Karpas-422 (cell line): ENCODE data around the gene TRAPPC5. TPM values are rescaled to one million over a fixed set of nuclear protein-coding genes. Genes with fewer than 3 reads are reported as not detected.

ENCODE experiments used
- DNase-seq: peaks from one replicate; pipeline ENCODE4 v3.0.0-alpha.2; 2015
- H2AFZ ChIP-seq: fragments of 200-600 bp; sonication (generic); 2 replicates; pipeline ENCODE4 v1.6.1; 2014; ENCODE audit warnings: antibody characterized with exemption, low read length, mixed read lengths
- H3K27ac ChIP-seq: fragments of 200-600 bp; sonication (generic); 2 replicates; pipeline ENCODE4 v1.5.1; 2014; ENCODE audit warnings: mild to moderate bottlenecking, low read length, moderate library complexity
- H3K27me3 ChIP-seq: fragments of 200-600 bp; sonication (generic); 2 replicates; pipeline ENCODE4 v1.6.1; 2014; ENCODE audit warnings: low read length, mixed read lengths
- H3K36me3 ChIP-seq: fragments of 200-600 bp; sonication (generic); 2 replicates; pipeline ENCODE4 v1.6.1; 2014; ENCODE audit warnings: low read length, mixed read lengths; ENCODE audit not compliant: insufficient read depth
- H3K4me1 ChIP-seq: fragments of 200-600 bp; sonication (generic); 2 replicates; pipeline ENCODE4 v1.6.1; 2014; ENCODE audit warnings: mild to moderate bottlenecking, low read length, mixed read lengths
- H3K4me2 ChIP-seq: fragments of 200-600 bp; sonication (generic); 2 replicates; pipeline ENCODE4 v1.6.1; 2014; ENCODE audit warnings: low read length, low read depth, mild to moderate bottlenecking; ENCODE audit not compliant: poor library complexity, severe bottlenecking
- H3K4me3 ChIP-seq: fragments of 200-600 bp; sonication (generic); 2 replicates; pipeline ENCODE4 v1.5.1; 2014; ENCODE audit warnings: mild to moderate bottlenecking, antibody characterized with exemption, low read length, mixed read lengths
- H3K79me2 ChIP-seq: fragments of 200-600 bp; sonication (generic); 2 replicates; pipeline ENCODE4 v1.6.1; 2014; ENCODE audit warnings: mild to moderate bottlenecking, low read length, mixed read lengths
- H3K9ac ChIP-seq: fragments of 200-600 bp; sonication (generic); 2 replicates; pipeline ENCODE4 v1.6.0; 2014; ENCODE audit warnings: low read length
- H3K9me2 ChIP-seq: fragments of 200-600 bp; sonication (generic), shearing (Covaris generic); replicated peaks from 2 replicates; pipeline ENCODE4 v1.6.0; 2014; ENCODE audit warnings: mild to moderate bottlenecking, low read length, moderate library complexity; ENCODE audit not compliant: insufficient read depth
- H3K9me3 ChIP-seq: fragments of 300-700, 200-600 bp; sonication (generic); 2 replicates; pipeline ENCODE4 v1.6.1; 2014; ENCODE audit warnings: low read length, mixed read lengths
- H4K20me1 ChIP-seq: fragments of 200-600 bp; sonication (generic); 2 replicates; pipeline ENCODE4 v1.6.1; 2014; ENCODE audit warnings: mild to moderate bottlenecking, antibody characterized with exemption, low read length, low read depth; ENCODE audit not compliant: insufficient read depth
- total RNA-seq: library from RNA; depleted of rRNA; stranded (reverse); fragments of >200 nt; shearing (Covaris generic); gene quantifications from 2 replicates; pipeline ENCODE4 v1.2.3, GENCODE V29; 2014; ENCODE audit warnings: low replicate concordance

The TRAPPC5 gene
- total RNA-seq, 1 experiment from 2014 or later: 52.1 TPM

DNA sequence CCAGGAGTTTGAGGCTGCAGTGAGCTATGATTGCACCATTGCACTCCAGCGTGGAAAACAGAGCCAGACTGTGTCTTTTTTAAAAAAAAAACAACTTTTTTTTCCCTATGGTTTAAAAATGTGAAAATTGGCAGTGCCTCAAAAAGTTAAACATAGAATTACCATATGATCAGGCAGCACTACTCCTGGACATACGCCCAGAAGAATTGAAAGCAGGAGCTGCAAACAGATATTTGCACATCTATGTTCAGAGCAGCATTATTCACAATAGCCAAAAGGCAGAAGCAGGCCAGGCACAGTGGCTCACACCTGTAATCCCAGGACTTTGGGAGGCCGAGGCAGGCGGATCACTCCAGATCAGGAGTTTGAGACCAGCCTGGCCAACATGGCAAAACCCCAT is 15.6 kb upstream of the TRAPPC5 start:
- H3K27ac ChIP-seq: no peak overlapping the region
- no peaks in the 10 kb centered on the region for H3K36me3 ChIP-seq
- no peak overlapping the region for H3K4me3 ChIP-seq
- H3K4me2 ChIP-seq: no peak overlapping the region
- H3K27me3 ChIP-seq: no peaks in the 10 kb centered on the region
- H4K20me1 ChIP-seq: no peaks in the 10 kb centered on the region
- H3K9me2 ChIP-seq: no peaks in the 10 kb centered on the region
- no peaks in the 10 kb centered on the region for H3K4me1 ChIP-seq
- H2AFZ ChIP-seq: no peak overlapping the region
- H3K9ac ChIP-seq: no peak overlapping the region
- H3K9me3 ChIP-seq: no peaks in the 10 kb centered on the region
- no peak for DNase-seq
- H3K79me2 ChIP-seq: no peaks in the 10 kb centered on the region

- no peaks in the 10 kb centered on the region for H3K79me2 ChIP-seq
- H3K4me2 ChIP-seq: no peak within 1 kb of the TSS
- H3K36me3 ChIP-seq: no peaks in the 10 kb centered on the region
- no peaks in the 10 kb centered on the region for H3K9me2 ChIP-seq
- H4K20me1 ChIP-seq: no peaks in the 10 kb centered on the region
- H3K4me1 ChIP-seq: no peaks in the 10 kb centered on the region
- no peak within 1 kb of the TSS for H3K4me3 ChIP-seq
- H3K9me3 ChIP-seq: no peaks in the 10 kb centered on the region
- no peaks in the 10 kb centered on the region for H3K27me3 ChIP-seq
- H3K27ac ChIP-seq: no peak within 1 kb of the TSS
- no peak for DNase-seq
- H2AFZ ChIP-seq: no peak within 1 kb of the TSS
- no peak within 1 kb of the TSS for H3K9ac ChIP-seq
Observed at GRCh38 chr19:7668842-7669241, 11.8 kb upstream of the TRAPPC5 start, which contains the start of gene RETN. Gene RETN (plus strand): TSS chr19:7669049. CDS start chr19:7669327, 278 bp downstream.

DNA sequence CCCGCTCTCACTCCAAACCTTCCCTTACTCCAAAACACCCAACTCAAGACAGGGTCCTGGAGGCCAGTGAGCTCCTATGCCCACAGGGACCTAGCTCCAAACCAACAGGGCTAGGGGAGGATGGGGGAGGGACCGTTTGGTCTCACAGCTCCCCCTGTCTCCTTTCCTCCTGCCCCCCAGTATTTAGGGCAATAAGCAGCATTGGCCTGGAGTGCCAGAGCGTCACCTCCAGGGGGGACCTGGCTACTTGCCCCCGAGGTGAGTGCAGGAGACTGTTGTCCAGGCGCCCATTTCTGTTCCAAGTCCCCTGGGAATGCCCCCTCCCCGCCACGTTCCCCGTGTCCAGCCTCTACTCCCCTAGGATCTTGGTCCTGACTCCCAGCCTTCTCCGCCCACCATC is 11.0 kb upstream of the TRAPPC5 start:
- Histone ChIP-seq H3K4me3 (no peak overlapping the region), H3K9me2 (no peaks in the 10 kb centered on the region), H4K20me1 (no peaks in the 10 kb centered on the region), H3K79me2 (no peaks in the 10 kb centered on the region), H3K36me3 (no peaks in the 10 kb centered on the region), H2AFZ (no peak overlapping the region), H3K27ac (no peak overlapping the region), H3K9me3 (no peaks in the 10 kb centered on the region), H3K9ac (no peak overlapping the region), H3K4me1 (no peaks in the 10 kb centered on the region), H3K4me2 (no peak overlapping the region), H3K27me3 (no peaks in the 10 kb centered on the region)
- DNase-seq: no peak

- Histone ChIP-seq H3K4me1 (no peaks in the 10 kb centered on the region), H3K79me2 (no peaks in the 10 kb centered on the region), H3K36me3 (no peaks in the 10 kb centered on the region), H3K4me2 (no peak overlapping the region), H3K27me3 (no peaks in the 10 kb centered on the region), H3K27ac (no peak overlapping the region), H3K9ac (no peak overlapping the region), H4K20me1 (no peaks in the 10 kb centered on the region), H2AFZ (no peak overlapping the region), H3K4me3 (no peak overlapping the region), H3K9me3 (no peaks in the 10 kb centered on the region), H3K9me2 (no peaks in the 10 kb centered on the region)
- no peak for DNase-seq
Observed at GRCh38 chr19:7670150-7670783, 10.4 kb upstream of the TRAPPC5 start.

DNA sequence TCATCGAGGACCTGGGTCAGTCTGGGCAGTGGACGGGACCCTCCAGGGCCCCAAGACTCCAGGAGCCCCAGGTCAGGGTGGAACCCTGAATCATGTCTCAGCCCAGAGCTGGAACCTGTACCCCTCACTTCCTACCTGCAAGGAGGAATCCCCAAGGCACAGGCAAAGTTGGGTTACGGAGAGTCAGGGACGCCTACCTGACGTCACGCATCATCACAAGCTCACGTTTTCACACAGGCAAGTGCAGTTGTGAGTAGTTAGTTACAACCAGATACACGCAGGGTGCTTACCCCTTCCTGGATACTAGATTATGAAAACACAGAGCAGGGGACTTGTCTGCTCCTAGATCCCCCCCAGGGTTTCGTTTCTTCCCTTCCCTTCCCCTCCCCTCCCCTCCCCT is 9.8 kb upstream of the TRAPPC5 start:
- no peak overlapping the region for H3K4me2 ChIP-seq

DNA sequence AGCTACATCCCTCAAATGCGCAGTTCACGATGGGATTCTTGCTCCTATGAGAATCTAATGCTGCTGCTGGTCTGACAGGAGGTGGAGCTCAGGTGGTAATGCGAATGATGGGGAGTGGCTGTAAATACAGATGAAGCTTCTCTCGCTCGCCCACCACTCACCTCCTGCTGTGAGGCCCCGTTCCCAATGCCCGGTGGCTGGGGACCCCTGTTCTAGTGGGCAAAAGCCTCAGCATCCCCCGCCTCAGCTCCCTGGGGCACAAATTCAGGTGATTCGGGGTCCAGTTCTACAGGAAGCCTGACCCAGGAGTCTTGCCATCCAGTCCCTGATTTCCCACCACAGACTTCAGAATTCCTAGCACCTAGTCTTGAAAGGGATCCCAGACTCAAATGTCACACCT is 8.1 kb upstream of the TRAPPC5 start:
- DNase-seq: no peak
- Histone ChIP-seq H3K9me2 (no peaks in the 10 kb centered on the region), H3K4me3 (no peak overlapping the region), H3K79me2 (no peaks in the 10 kb centered on the region), H2AFZ (no peak overlapping the region), H3K9ac (no peak overlapping the region), H3K4me2 (no peak overlapping the region), H3K27ac (no peak overlapping the region), H3K4me1 (peaks cover 4% of the 10 kb centered on the region), H3K36me3 (no peaks in the 10 kb centered on the region), H4K20me1 (no peaks in the 10 kb centered on the region), H3K27me3 (no peaks in the 10 kb centered on the region), H3K9me3 (no peaks in the 10 kb centered on the region)

More for the DNA sequence above, 9.8 kb upstream of the TRAPPC5 start:
- no peak overlapping the region for H3K4me3 ChIP-seq
- no peaks in the 10 kb centered on the region for H3K4me1 ChIP-seq
- no peak for DNase-seq
- H3K79me2 ChIP-seq: no peaks in the 10 kb centered on the region
- no peak overlapping the region for H2AFZ ChIP-seq
- H3K36me3 ChIP-seq: no peaks in the 10 kb centered on the region
- no peaks in the 10 kb centered on the region for H3K27me3 ChIP-seq
- H4K20me1 ChIP-seq: no peaks in the 10 kb centered on the region
- no peaks in the 10 kb centered on the region for H3K9me2 ChIP-seq
- H3K27ac ChIP-seq: no peak overlapping the region
- no peaks in the 10 kb centered on the region for H3K9me3 ChIP-seq
- H3K9ac ChIP-seq: no peak overlapping the region

GRCh38 chr19:7674010-7675005 is 6.3 kb upstream of the TRAPPC5 start:
- Histone ChIP-seq H3K36me3 (no peaks in the 10 kb centered on the region), H3K9ac (no peak overlapping the region), H3K9me3 (no peaks in the 10 kb centered on the region), H3K4me1 (peaks cover 7% of the 10 kb centered on the region), H3K79me2 (no peaks in the 10 kb centered on the region), H3K9me2 (no peaks in the 10 kb centered on the region), H3K4me3 (no peak overlapping the region), H4K20me1 (no peaks in the 10 kb centered on the region), H3K27ac (no peak overlapping the region), H3K4me2 (no peak overlapping the region), H2AFZ (no peak overlapping the region), H3K27me3 (no peaks in the 10 kb centered on the region)
- DNase-seq: peak; percentile 89

DNA sequence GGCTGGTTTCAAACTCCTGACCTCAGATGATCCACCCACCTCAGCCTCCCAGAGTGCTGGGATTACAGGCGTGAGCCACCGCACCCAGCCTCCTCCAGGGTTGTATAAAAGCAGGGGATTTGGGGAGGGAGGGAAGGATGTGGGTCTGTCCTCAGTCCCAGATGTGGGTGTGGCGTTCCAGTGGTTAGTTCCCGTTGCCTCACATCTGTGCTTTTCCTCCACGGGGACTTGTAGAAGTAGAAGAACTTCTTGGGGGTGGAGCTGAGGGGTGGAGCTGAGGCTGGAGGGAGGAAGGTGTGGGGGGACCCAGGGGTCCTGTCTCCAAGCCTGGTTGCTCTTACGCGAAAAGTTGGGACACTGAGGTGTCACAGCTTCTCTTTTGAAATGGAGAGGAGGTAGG is 4.3 kb upstream of the TRAPPC5 start:
- no peaks in the 10 kb centered on the region for H3K27me3 ChIP-seq
- no peak overlapping the region for H3K4me2 ChIP-seq
- no peaks in the 10 kb centered on the region for H3K9me3 ChIP-seq
- no peaks in the 10 kb centered on the region for H3K9me2 ChIP-seq
- H2AFZ ChIP-seq: no peak overlapping the region
- peaks cover 12% of the 10 kb centered on the region for H3K4me1 ChIP-seq
- H3K36me3 ChIP-seq: no peaks in the 10 kb centered on the region
- no peak overlapping the region for H3K27ac ChIP-seq
- no peak for DNase-seq
- 0 out of 2 replicates have a peak, but pooled peaks cover 2% of the 10 kb centered on the region for H4K20me1 ChIP-seq
- H3K9ac ChIP-seq: no peak overlapping the region
- H3K79me2 ChIP-seq: peaks cover 7% of the 10 kb centered on the region
- H3K4me3 ChIP-seq: no peak overlapping the region
